ENCODE results near the gene PRSS36.
"Not testable (repeated sequence)": the region's sequence is repeated elsewhere in the genome, so short reads cannot be mapped to it uniquely, and the experiment has no call there.

The PRSS36 gene

DNA sequence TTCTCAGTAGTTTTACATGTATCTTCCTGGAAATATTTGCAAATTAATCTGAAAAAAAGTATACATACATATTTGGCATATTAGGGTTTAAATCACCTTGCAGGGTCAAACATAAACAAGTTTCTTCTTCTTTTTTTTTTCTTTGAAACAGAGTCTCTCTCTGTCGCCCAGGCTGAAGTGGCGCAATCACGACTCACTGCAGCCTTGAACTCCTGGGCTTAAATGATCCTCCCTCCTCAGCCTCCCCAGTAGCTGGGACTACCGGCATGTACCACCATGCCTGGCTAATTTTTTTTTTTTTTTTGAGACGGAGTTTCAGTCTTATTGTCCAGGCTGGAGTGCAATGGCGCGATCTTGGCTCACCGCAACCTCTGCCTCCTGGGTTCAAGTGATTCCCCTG is 17.4 kb upstream of the PRSS36 start:
- Histone ChIP-seq H3K27ac (no peak overlapping the region), H3K4me1 (ENCODE audit: control insufficient read depth in 1 of 2, insufficient read depth in 1 of 2, low read depth in 1 of 2, low read length in 1 of 2) (peaks cover 4 to 10% of the 10 kb centered on the region in 2 experiments), H3K4me3 (ENCODE audit: low read depth in 1 of 2, low read length in 1 of 2) (no peak overlapping the region), H3K27me3 (no peaks in the 10 kb centered on the region), H3K9me3 (no peaks in the 10 kb centered on the region), H3K36me3 (no peaks in the 10 kb centered on the region)
- TF ChIP-seq, protein P1, sequence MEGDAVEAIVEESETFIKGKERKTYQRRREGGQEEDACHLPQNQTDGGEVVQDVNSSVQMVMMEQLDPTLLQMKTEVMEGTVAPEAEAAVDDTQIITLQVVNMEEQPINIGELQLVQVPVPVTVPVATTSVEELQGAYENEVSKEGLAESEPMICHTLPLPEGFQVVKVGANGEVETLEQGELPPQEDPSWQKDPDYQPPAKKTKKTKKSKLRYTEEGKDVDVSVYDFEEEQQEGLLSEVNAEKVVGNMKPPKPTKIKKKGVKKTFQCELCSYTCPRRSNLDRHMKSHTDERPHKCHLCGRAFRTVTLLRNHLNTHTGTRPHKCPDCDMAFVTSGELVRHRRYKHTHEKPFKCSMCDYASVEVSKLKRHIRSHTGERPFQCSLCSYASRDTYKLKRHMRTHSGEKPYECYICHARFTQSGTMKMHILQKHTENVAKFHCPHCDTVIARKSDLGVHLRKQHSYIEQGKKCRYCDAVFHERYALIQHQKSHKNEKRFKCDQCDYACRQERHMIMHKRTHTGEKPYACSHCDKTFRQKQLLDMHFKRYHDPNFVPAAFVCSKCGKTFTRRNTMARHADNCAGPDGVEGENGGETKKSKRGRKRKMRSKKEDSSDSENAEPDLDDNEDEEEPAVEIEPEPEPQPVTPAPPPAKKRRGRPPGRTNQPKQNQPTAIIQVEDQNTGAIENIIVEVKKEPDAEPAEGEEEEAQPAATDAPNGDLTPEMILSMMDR (IDR thresholded peaks at IDR 0.05), result no peak

DNA sequence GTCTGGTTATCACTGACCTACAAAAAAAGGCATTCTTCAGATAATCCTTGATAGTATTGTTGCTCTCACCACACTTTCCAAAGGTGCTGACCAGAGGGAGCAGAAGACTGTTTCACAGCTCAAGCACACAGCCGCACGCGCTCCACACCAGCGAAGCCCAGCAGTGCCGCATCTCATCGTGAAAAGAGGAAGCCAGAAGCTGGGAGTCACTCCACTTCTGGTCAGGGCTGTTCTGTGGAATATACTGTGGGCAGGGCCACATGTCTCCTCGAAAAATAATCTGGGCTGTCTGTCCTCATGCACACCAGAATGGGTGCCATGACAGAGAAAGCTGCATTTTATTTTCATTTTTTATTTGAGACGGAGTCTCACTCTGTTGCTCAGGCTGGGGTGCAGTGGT is 7.3 kb upstream of the PRSS36 start:
- Histone ChIP-seq H3K27ac (peak overlapping the region; percentile 25), H3K9me3 (no peaks in the 10 kb centered on the region), H3K4me1 (ENCODE audit: control insufficient read depth in 1 of 2, insufficient read depth in 1 of 2, low read depth in 1 of 2, low read length in 1 of 2) (peaks cover 5 to 6% of the 10 kb centered on the region in 2 experiments), H3K4me3 (ENCODE audit: low read depth in 1 of 2, low read length in 1 of 2) (no peak overlapping the region), H3K27me3 (no peaks in the 10 kb centered on the region), H3K36me3 (no peaks in the 10 kb centered on the region)
- TF ChIP-seq, protein P1 (IDR thresholded peaks at IDR 0.05), result no peak

DNA sequence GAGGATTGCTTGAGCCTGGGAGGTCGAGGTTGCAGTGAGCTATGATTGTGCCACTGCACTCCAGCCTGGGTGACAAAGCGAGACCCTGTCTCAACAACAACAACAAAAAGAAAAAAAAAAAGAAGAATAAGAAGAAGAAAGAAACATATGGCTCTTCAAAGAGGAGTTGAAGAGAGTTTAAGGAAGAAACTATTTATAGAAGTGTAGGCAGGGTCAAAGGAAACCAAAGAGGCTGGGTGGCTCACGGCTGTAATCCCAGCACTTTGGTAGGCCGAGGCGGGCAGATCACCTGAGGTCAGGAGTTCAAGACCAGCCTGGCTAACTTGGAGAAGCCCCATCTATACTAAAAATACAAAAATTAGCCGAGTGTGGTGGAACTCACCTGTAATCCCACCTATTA is 1.1 kb upstream of the PRSS36 start:
- H3K27ac ChIP-seq; H3K4me1 ChIP-seq (ENCODE audit: control insufficient read depth in 1 of 2, insufficient read depth in 1 of 2, low read depth in 1 of 2, low read length in 1 of 2); H3K36me3 ChIP-seq; H3K4me3 ChIP-seq (ENCODE audit: low read depth in 1 of 2, low read length in 1 of 2); H3K9me3 ChIP-seq: not testable (repeated sequence)
- peaks cover 12% of the 10 kb centered on the region for H3K27me3 ChIP-seq

DNA sequence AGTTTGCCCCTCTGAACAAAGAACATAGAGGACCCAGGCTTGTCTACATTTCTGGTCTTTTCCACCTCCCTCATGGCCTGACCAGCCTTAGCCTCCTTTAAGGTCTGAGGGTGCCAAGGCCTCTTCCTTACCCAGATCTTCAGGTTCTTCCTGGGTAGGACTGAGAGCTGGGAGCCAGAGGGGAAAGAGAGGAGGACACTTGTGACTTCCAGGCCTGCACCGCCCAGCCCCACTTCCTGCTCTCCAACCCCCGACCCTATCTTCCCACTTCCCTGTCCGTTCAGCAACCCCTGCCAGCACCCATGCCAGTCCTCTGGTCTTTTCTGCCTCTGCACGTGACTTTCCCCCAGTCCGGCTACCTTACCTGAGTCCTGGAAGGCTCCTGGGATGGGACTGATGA is 534 bp downstream of the PRSS36 start:
- H3K27me3 ChIP-seq, result peaks cover 12% of the 10 kb centered on the region
- H3K4me3 ChIP-seq (ENCODE audit: low read depth in 1 of 2, low read length in 1 of 2), result no peak overlapping the region
- no peak overlapping the region for H3K27ac ChIP-seq
- H3K36me3 ChIP-seq, result no peaks in the 10 kb centered on the region
- H3K4me1 ChIP-seq (ENCODE audit: control insufficient read depth in 1 of 2, insufficient read depth in 1 of 2, low read depth in 1 of 2, low read length in 1 of 2), result peaks cover 0 to 4% of the 10 kb centered on the region in 2 experiments
- TF ChIP-seq, protein P1 (IDR thresholded peaks at IDR 0.05), result no peak
- H3K9me3 ChIP-seq, result no peaks in the 10 kb centered on the region

DNA sequence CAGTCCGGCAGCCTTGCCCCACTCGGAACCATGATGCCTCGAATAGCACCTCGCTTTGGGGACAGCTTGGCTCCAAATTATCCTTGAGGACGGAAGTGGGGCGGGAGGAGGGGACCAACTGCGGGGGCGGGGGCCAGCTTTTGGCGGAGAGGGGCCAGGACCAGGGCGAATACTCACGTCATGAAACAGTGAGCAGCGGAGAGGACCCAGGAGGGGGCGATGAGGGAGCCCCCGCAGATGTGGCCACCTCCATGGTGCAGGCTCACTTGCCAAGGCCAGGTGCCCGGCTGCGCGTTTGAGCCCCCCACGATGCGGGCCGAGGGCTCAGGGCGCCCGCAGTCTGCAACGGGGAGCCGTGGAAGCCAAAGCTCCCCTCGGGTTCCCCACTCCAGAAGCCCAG is 970 bp downstream of the PRSS36 start:
- TF ChIP-seq, protein P1 (IDR thresholded peaks at IDR 0.05), result no peak
- no peak overlapping the region for H3K27ac ChIP-seq
- H3K9me3 ChIP-seq, result no peaks in the 10 kb centered on the region
- H3K4me1 ChIP-seq (ENCODE audit: control insufficient read depth in 1 of 2, insufficient read depth in 1 of 2, low read depth in 1 of 2, low read length in 1 of 2), result peaks cover 0 to 4% of the 10 kb centered on the region in 2 experiments
- H3K27me3 ChIP-seq, result peaks cover 12% of the 10 kb centered on the region
- H3K4me3 ChIP-seq (ENCODE audit: low read depth in 1 of 2, low read length in 1 of 2), result no peak overlapping the region
- no peaks in the 10 kb centered on the region for H3K36me3 ChIP-seq

DNA sequence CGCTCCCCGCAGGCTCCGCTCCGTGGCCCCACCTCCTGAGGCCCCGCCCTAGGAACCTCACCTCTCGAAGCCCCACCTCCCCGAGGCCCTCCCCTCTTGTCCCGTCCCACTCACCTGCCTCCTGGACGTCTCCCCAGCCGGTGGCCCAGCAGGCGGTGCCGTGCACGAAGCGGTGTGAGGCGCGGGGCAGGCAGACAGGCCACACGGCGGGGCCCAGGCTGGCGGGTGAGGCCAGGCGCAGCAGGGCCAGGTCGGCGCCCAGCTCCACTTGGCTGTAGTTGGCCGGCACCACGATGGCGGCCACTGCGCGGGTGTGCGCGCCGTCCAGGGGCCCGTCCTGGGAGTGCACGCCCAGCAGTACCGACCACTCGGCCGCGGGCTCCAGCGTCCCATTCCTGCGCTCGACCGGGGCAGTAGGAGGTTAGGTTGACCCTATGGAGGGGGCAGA is 1.6 kb downstream of the PRSS36 start:
- H3K4me3 ChIP-seq (ENCODE audit: low read depth in 1 of 2, low read length in 1 of 2), result no peak overlapping the region
- no peaks in the 10 kb centered on the region for H3K9me3 ChIP-seq
- peaks cover 12% of the 10 kb centered on the region for H3K27me3 ChIP-seq
- peaks cover 2 to 5% of the 10 kb centered on the region in 2 experiments for H3K4me1 ChIP-seq (ENCODE audit: control insufficient read depth in 1 of 2, insufficient read depth in 1 of 2, low read depth in 1 of 2, low read length in 1 of 2)
- H3K36me3 ChIP-seq, result no peaks in the 10 kb centered on the region
- TF ChIP-seq, protein P1 (IDR thresholded peaks at IDR 0.05), result no peak
- no peak overlapping the region for H3K27ac ChIP-seq
